ENCODE measurements around the gene EXOC1.

Gene EXOC1

GRCh38 chr4:55866973-55867574, 13.6 kb downstream of the EXOC1 start:
- no peak overlapping the region for H3K27ac Mint-ChIP-seq
- peaks cover 27% of the 10 kb centered on the region for H3K36me3 Mint-ChIP-seq (ENCODE audit: low read depth)
- H3K4me1 Mint-ChIP-seq (ENCODE audit: low read depth), result peaks cover 18% of the 10 kb centered on the region
- H3K4me3 Mint-ChIP-seq, result no peak overlapping the region
- no peaks in the 10 kb centered on the region for H3K9me3 Mint-ChIP-seq
- H3K27me3 Mint-ChIP-seq (ENCODE audit: low read depth), result no peaks in the 10 kb centered on the region

DNA sequence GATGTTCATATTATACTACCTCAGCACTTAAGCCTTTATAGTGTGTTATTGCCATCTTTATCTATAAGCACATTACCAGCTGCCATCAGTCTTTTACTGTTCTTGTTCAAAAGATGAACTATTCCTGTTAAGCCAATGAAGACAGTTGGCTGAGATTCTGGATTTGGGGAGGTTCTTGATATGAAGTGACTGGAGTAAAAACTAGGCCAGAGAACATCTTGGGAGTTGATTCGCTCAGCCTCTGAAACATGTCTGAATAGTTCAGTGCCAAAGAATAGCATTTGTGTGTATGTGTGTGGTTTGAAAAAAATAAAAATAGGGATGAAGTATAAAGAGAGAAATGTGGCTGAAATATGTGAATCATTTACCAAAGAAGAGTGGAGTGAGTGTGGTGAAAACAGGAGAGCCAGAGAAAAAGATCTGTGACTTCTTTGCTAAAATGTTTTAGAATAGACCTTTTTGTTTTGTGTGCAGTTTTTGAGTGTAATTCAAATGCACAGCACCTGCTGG, 15.2 kb downstream of the EXOC1 start:
- H3K36me3 Mint-ChIP-seq (ENCODE audit: low read depth), result peaks cover 24% of the 10 kb centered on the region
- peaks cover 18% of the 10 kb centered on the region for H3K4me1 Mint-ChIP-seq (ENCODE audit: low read depth)
- H3K4me3 Mint-ChIP-seq, result no peak overlapping the region
- H3K9me3 Mint-ChIP-seq, result no peaks in the 10 kb centered on the region
- H3K27me3 Mint-ChIP-seq (ENCODE audit: low read depth), result no peaks in the 10 kb centered on the region
- no peak overlapping the region for H3K27ac Mint-ChIP-seq

DNA sequence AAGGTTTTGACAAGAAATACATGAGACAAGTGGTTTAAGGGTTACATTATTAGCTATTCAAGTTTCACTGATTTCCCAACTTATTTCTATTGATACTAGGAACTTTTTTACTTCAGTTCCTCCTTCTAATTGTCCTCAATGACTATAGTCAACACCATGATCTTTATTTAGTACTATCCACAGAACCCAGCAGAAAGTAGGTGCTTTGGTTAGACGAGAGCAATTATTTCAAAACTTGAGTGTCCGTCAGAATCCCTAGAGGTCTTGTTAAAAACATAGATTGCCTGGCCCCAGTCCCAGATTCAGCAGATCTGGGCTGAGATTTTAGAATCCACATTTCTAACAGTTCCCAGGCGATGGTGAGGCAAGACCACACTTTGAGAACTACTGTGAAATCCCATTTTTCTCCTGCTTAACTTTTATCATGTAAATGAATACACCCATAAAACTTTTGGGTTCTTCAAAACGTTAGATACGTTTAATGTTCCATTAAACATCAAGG, 17.9 kb downstream of the EXOC1 start:
- no peaks in the 10 kb centered on the region for H3K9me3 Mint-ChIP-seq
- H3K4me3 Mint-ChIP-seq, result no peak overlapping the region
- H3K27ac Mint-ChIP-seq, result no peak overlapping the region
- H3K4me1 Mint-ChIP-seq (ENCODE audit: low read depth), result peaks cover 10% of the 10 kb centered on the region
- no peaks in the 10 kb centered on the region for H3K27me3 Mint-ChIP-seq (ENCODE audit: low read depth)
- peaks cover 24% of the 10 kb centered on the region for H3K36me3 Mint-ChIP-seq (ENCODE audit: low read depth)

DNA sequence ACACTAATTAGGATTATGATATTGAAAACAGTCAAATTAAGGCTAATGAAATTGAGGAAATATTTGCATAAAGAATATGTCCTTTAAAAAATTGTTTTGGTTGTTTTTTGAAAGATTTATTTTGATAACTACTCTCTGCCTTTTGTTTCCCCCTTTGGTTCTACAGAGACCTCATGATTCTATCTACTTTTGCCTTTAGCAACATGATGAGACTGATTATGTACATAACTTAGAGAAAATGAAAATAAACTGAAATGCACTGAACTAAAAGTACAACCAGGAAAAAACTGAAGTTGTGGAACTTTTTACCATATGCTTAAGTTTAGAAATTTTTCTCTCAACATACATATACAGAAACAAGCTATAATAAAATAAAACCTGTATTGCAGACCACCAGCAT, 21.4 kb downstream of the EXOC1 start:
- no peaks in the 10 kb centered on the region for H3K27me3 Mint-ChIP-seq (ENCODE audit: low read depth)
- H3K36me3 Mint-ChIP-seq (ENCODE audit: low read depth), result peaks cover 31% of the 10 kb centered on the region
- H3K27ac Mint-ChIP-seq, result no peak overlapping the region
- H3K9me3 Mint-ChIP-seq, result no peaks in the 10 kb centered on the region
- H3K4me3 Mint-ChIP-seq, result no peak overlapping the region
- H3K4me1 Mint-ChIP-seq (ENCODE audit: low read depth), result peaks cover under 1% of the 10 kb centered on the region

- Mint-ChIP-seq H3K9me3 (no peaks in the 10 kb centered on the region), H3K4me1 (ENCODE audit: low read depth) (no peaks in the 10 kb centered on the region), H3K4me3 (no peak overlapping the region), H3K36me3 (ENCODE audit: low read depth) (peaks cover 27% of the 10 kb centered on the region), H3K27ac (no peak overlapping the region), H3K27me3 (ENCODE audit: low read depth) (no peaks in the 10 kb centered on the region)
Observed at GRCh38 chr4:55876387-55876786, 22.9 kb downstream of the EXOC1 start.

- Mint-ChIP-seq H3K27me3 (ENCODE audit: low read depth) (no peaks in the 10 kb centered on the region), H3K4me1 (ENCODE audit: low read depth) (no peaks in the 10 kb centered on the region), H3K27ac (no peak overlapping the region), H3K9me3 (no peaks in the 10 kb centered on the region), H3K36me3 (ENCODE audit: low read depth) (peaks cover 30% of the 10 kb centered on the region), H3K4me3 (no peak overlapping the region)
Observed at GRCh38 chr4:55879224-55879623, 25.8 kb downstream of the EXOC1 start.

DNA sequence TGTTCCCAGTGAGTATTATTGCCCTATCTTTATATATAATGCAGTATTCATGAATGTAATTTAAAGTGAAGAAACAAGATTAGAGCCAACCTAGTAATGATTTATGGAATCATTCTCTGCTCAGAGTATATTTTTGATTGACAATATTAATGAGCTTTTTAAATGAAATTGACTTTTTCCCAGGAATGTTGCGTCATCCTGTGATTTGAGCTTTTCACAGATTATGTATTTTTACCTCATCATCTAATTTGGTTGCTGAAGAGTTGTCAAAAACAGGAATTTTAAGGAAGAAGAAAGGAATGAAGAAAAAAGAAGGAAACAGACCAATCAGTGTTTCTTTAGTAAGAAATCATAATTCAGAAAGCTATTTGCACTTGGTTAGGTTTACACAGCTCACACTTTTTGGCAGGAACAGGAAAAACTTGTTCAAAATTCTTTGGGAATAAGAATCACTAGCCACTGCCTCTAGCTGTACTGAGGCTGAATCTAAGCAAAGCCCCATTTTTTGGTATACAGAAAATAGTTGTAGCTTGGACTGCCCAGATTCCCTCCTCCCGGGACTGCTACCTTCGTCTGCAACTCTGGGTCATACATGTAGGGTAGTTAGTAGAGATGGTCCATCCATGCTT, 27.3 kb downstream of the EXOC1 start:
- no peaks in the 10 kb centered on the region for H3K27me3 Mint-ChIP-seq (ENCODE audit: low read depth)
- H3K4me1 Mint-ChIP-seq (ENCODE audit: low read depth), result no peaks in the 10 kb centered on the region
- H3K36me3 Mint-ChIP-seq (ENCODE audit: low read depth), result peaks cover 30% of the 10 kb centered on the region

GRCh38 chr4:55884093-55884850, 30.8 kb downstream of the EXOC1 start:
- H3K27ac Mint-ChIP-seq, result no peak overlapping the region
- H3K27me3 Mint-ChIP-seq (ENCODE audit: low read depth), result no peaks in the 10 kb centered on the region
- no peaks in the 10 kb centered on the region for H3K4me1 Mint-ChIP-seq (ENCODE audit: low read depth)
- no peaks in the 10 kb centered on the region for H3K9me3 Mint-ChIP-seq
- H3K36me3 Mint-ChIP-seq (ENCODE audit: low read depth), result peaks cover 17% of the 10 kb centered on the region
- no peak overlapping the region for H3K4me3 Mint-ChIP-seq

More for the DNA sequence above, 27.3 kb downstream of the EXOC1 start:
- H3K4me3 Mint-ChIP-seq, result no peak overlapping the region
- no peaks in the 10 kb centered on the region for H3K9me3 Mint-ChIP-seq
- H3K27ac Mint-ChIP-seq, result no peak overlapping the region

GRCh38 chr4:55884851-55885219, 31.4 kb downstream of the EXOC1 start:
- H3K36me3 Mint-ChIP-seq (ENCODE audit: low read depth), result peaks cover 19% of the 10 kb centered on the region
- no peaks in the 10 kb centered on the region for H3K9me3 Mint-ChIP-seq
- no peak overlapping the region for H3K4me3 Mint-ChIP-seq
- H3K4me1 Mint-ChIP-seq (ENCODE audit: low read depth), result no peaks in the 10 kb centered on the region
- no peak overlapping the region for H3K27ac Mint-ChIP-seq
- no peaks in the 10 kb centered on the region for H3K27me3 Mint-ChIP-seq (ENCODE audit: low read depth)

DNA sequence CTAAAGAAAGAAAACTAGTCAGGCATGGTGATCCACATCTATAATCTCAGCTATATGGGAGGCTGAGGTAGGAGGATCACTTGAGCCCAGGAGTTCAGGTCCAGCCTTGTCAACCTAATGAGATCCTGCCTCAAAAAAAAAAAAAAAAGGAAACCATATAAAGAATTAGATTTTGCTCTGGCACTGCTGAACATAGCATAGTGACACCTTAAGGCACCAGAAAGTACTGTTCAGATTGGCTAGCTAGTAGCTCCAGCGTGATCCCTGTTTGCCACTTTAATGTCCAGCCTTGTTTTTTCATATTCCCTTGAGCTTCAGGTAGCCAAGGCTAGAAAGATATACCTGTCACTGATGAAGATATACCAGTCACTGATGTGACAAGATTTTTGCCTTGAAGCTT, 34.1 kb downstream of the EXOC1 start:
- no peaks in the 10 kb centered on the region for H3K27me3 Mint-ChIP-seq (ENCODE audit: low read depth)
- H3K4me1 Mint-ChIP-seq (ENCODE audit: low read depth), result peaks cover 3% of the 10 kb centered on the region
- H3K9me3 Mint-ChIP-seq, result no peaks in the 10 kb centered on the region
- peaks cover 22% of the 10 kb centered on the region for H3K36me3 Mint-ChIP-seq (ENCODE audit: low read depth)
- H3K27ac Mint-ChIP-seq, result no peak overlapping the region
- no peak overlapping the region for H3K4me3 Mint-ChIP-seq

DNA sequence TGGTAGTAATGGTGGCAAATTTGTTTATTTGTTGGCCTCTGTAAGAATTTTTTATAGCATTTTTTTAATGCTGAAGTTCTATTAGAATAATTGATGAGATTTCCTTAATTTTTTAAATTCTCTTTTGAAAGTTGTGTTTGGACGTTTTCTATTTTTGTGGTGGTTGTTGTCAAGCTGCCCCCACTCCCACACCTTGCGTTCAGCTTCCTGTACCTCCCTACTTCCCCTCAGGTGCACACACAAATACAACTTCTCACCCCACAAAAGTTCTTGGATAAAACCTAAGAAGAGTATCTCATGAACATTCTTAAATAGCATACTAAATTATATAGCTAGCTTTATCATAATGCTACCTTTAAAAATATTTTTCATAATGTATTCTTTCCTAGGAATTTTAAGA, 38.7 kb downstream of the EXOC1 start:
- peaks cover 33% of the 10 kb centered on the region for H3K36me3 Mint-ChIP-seq (ENCODE audit: low read depth)
- peaks cover 3% of the 10 kb centered on the region for H3K4me1 Mint-ChIP-seq (ENCODE audit: low read depth)
- H3K27me3 Mint-ChIP-seq (ENCODE audit: low read depth), result no peaks in the 10 kb centered on the region
- H3K4me3 Mint-ChIP-seq, result no peak overlapping the region
- H3K9me3 Mint-ChIP-seq, result no peaks in the 10 kb centered on the region
- peak overlapping the region; percentile 14 for H3K27ac Mint-ChIP-seq

DNA sequence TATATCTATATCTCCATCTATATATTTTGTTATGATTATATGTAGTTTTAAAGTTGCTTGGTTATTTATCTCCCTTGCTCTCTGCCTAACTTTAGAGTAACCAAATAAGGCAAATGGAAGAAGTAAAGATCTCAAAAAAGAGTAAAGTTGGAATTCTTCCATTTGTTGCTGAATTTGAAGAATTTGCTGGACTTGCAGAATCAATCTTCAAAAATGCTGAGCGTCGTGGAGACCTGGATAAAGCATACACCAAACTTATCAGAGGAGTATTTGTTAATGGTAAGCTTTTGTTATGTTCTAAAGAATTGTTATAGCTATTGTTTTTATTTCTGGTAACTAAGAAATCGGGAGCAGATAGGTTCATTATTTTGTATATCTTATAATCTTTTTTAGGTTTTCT, 43.2 kb downstream of the EXOC1 start:
- H3K4me3 Mint-ChIP-seq, result no peak overlapping the region
- H3K4me1 Mint-ChIP-seq (ENCODE audit: low read depth), result peaks cover 3% of the 10 kb centered on the region
- H3K36me3 Mint-ChIP-seq (ENCODE audit: low read depth), result peaks cover 21% of the 10 kb centered on the region
- no peaks in the 10 kb centered on the region for H3K9me3 Mint-ChIP-seq
- H3K27me3 Mint-ChIP-seq (ENCODE audit: low read depth), result no peaks in the 10 kb centered on the region
- H3K27ac Mint-ChIP-seq, result no peak overlapping the region

GRCh38 chr4:55902677-55903076, 49.2 kb downstream of the EXOC1 start:
- no peak overlapping the region for H3K4me3 Mint-ChIP-seq
- H3K27ac Mint-ChIP-seq, result no peak overlapping the region
- H3K27me3 Mint-ChIP-seq (ENCODE audit: low read depth), result no peaks in the 10 kb centered on the region
- peaks cover 7% of the 10 kb centered on the region for H3K4me1 Mint-ChIP-seq (ENCODE audit: low read depth)
- H3K9me3 Mint-ChIP-seq, result no peaks in the 10 kb centered on the region
- H3K36me3 Mint-ChIP-seq (ENCODE audit: low read depth), result peaks cover 30% of the 10 kb centered on the region

DNA sequence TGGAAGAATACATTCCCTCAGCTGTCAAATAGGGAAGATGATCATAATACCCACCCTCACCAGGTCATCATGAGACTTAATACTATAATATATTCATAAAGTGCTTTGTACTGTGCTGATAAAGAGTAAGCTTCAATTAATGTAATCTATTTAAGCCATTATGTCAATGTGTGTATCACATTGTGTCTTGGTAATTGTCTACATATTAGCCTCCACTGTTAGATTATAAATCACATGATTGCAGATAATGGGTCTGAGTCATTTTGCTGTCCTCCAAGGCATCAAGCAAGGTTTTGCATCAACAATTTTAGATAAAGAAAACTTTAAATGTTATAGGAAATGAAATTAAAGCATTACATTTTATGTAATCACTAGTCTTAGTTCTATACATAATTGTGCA, 50.1 kb downstream of the EXOC1 start:
- Mint-ChIP-seq H3K9me3 (no peaks in the 10 kb centered on the region), H3K36me3 (ENCODE audit: low read depth) (peaks cover 30% of the 10 kb centered on the region), H3K27me3 (ENCODE audit: low read depth) (no peaks in the 10 kb centered on the region), H3K4me1 (ENCODE audit: low read depth) (peaks cover 8% of the 10 kb centered on the region), H3K4me3 (no peak overlapping the region), H3K27ac (no peak overlapping the region)

DNA sequence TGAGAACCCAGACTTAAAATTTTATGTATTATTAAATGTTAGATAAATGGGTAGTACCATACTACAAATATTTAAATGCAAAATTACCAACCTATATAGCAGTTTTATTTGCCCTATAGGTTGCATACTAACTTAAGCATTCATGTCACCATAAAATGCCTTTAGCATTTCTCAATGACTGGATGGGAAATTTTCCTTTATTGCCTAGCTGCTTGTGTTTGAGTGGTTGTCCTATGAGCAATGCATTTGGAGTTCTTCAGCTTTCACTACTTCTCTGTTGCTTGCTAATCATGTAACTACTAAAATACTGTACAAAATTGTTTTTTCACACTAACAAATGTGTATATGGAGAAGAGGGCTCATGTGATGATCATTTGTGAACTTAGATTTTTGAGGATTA, 51.1 kb downstream of the EXOC1 start:
- Mint-ChIP-seq H3K27me3 (ENCODE audit: low read depth) (no peaks in the 10 kb centered on the region), H3K9me3 (no peaks in the 10 kb centered on the region), H3K36me3 (ENCODE audit: low read depth) (peaks cover 30% of the 10 kb centered on the region), H3K27ac (no peak overlapping the region), H3K4me3 (no peak overlapping the region), H3K4me1 (ENCODE audit: low read depth) (peaks cover 8% of the 10 kb centered on the region)
